Activated naive CD8-positive, alpha-beta T cell treated with anti-CD3 and anti-CD28 coated beads for 36 hours (primary cell): Measurements from ENCODE around the gene PLCD1. TPM values are rescaled to one million over a fixed set of nuclear protein-coding genes. Genes with fewer than 3 reads are reported as not detected.

ENCODE experiments used
- DNase-seq: peaks from one replicate; pipeline ENCODE4 v3.0.0; 2021
- H3K27ac Mint-ChIP-seq: one replicate; pipeline ENCODE4 v1.8.0; 2022; ENCODE audit warnings: mild to moderate bottlenecking, moderate library complexity, mixed read lengths
- H3K27me3 Mint-ChIP-seq: one replicate; pipeline ENCODE4 v1.8.0; 2022; ENCODE audit warnings: mild to moderate bottlenecking, mixed read lengths
- H3K36me3 Mint-ChIP-seq: one replicate; pipeline ENCODE4 v1.8.0; 2021; ENCODE audit warnings: mild to moderate bottlenecking, mixed read lengths
- H3K4me1 Mint-ChIP-seq: one replicate; pipeline ENCODE4 v1.8.0; 2021; ENCODE audit warnings: mixed read lengths
- H3K4me3 Mint-ChIP-seq: one replicate; pipeline ENCODE4 v1.8.0; 2022; ENCODE audit warnings: mild to moderate bottlenecking, moderate library complexity, mixed read lengths
- H3K9me3 Mint-ChIP-seq: one replicate; pipeline ENCODE4 v1.8.0; 2022; ENCODE audit warnings: mixed read lengths
- total RNA-seq, 2 experiments: library from RNA; stranded (reverse); gene quantifications; one replicate each; pipeline ENCODE4 v1.2.3, GENCODE V29; 2021

Gene PLCD1
- total RNA-seq, 2 experiments from 2014 or later = 5.7 to 9.1 TPM

- H3K27me3 Mint-ChIP-seq = no peaks in the 10 kb centered on the region
- no peaks in the 10 kb centered on the region for H3K9me3 Mint-ChIP-seq
- no peak for DNase-seq
- peaks cover 6% of the 10 kb centered on the region for H3K4me1 Mint-ChIP-seq
- H3K27ac Mint-ChIP-seq = no peak overlapping the region
- no peaks in the 10 kb centered on the region for H3K36me3 Mint-ChIP-seq
- no peak overlapping the region for H3K4me3 Mint-ChIP-seq
These were observed 65.3 kb downstream of the PLCD1 start for GRCh38 chr3:37964146-37964545.

GRCh38 chr3:37963635-37964034 lies 65.8 kb downstream of the PLCD1 start:
- H3K4me1 Mint-ChIP-seq = peaks cover 6% of the 10 kb centered on the region
- H3K27me3 Mint-ChIP-seq = no peaks in the 10 kb centered on the region
- no peak overlapping the region for H3K4me3 Mint-ChIP-seq

GRCh38 chr3:37963016-37963415 lies 66.4 kb downstream of the PLCD1 start:
- H3K27ac Mint-ChIP-seq = no peak overlapping the region
- DNase-seq = no peak
- H3K36me3 Mint-ChIP-seq = no peaks in the 10 kb centered on the region
- no peaks in the 10 kb centered on the region for H3K27me3 Mint-ChIP-seq
- H3K9me3 Mint-ChIP-seq = no peaks in the 10 kb centered on the region
- no peak overlapping the region for H3K4me3 Mint-ChIP-seq
- peaks cover 6% of the 10 kb centered on the region for H3K4me1 Mint-ChIP-seq

More at GRCh38 chr3:37963635-37964034, 65.8 kb downstream of the PLCD1 start:
- H3K36me3 Mint-ChIP-seq = no peaks in the 10 kb centered on the region
- no peaks in the 10 kb centered on the region for H3K9me3 Mint-ChIP-seq
- H3K27ac Mint-ChIP-seq = no peak overlapping the region
- DNase-seq = no peak

- H3K27me3 Mint-ChIP-seq = no peaks in the 10 kb centered on the region
These were observed 67.6 kb downstream of the PLCD1 start for GRCh38 chr3:37961622-37962431.

GRCh38 chr3:37957539-37957936 lies 71.9 kb downstream of the PLCD1 start:
- Mint-ChIP-seq H3K4me1 (peaks cover 16% of the 10 kb centered on the region), H3K36me3 (no peaks in the 10 kb centered on the region), H3K27me3 (no peaks in the 10 kb centered on the region), H3K27ac (peak overlapping the region; percentile 83), H3K4me3 (no peak overlapping the region), H3K9me3 (no peaks in the 10 kb centered on the region)
- no peak for DNase-seq

More at GRCh38 chr3:37961622-37962431, 67.6 kb downstream of the PLCD1 start:
- H3K36me3 Mint-ChIP-seq = no peaks in the 10 kb centered on the region
- no peak overlapping the region for H3K27ac Mint-ChIP-seq
- peaks cover 13% of the 10 kb centered on the region for H3K4me1 Mint-ChIP-seq
- no peak overlapping the region for H3K4me3 Mint-ChIP-seq
- DNase-seq = no peak
- H3K9me3 Mint-ChIP-seq = no peaks in the 10 kb centered on the region

Other genes with a start within 250 kb of the PLCD1 start
- 1 to 10 TPM; 1.6 to 2.3 TPM for gene CTDSPL, start 167.8 kb downstream of the PLCD1 start, total RNA-seq
- 10 to 100 TPM; 14.4 to 15.0 TPM for gene VILL, start 38.9 kb downstream of the PLCD1 start, total RNA-seq
- gene DLEC1, start 9.6 kb upstream of the PLCD1 start, total RNA-seq = under 1 TPM; 0.12 to 0.52 TPM
- 10 to 100 TPM; 69.0 to 70.2 TPM for gene ACAA1, start 107.5 kb upstream of the PLCD1 start, total RNA-seq
- 10 to 100 TPM; 46.2 to 48.0 TPM for gene MYD88, start 109.0 kb upstream of the PLCD1 start, total RNA-seq
- 10 to 100 TPM; 57.3 to 59.9 TPM for gene OXSR1, start 135.9 kb upstream of the PLCD1 start, total RNA-seq
- under 1 TPM; 0.24 to 0.27 TPM for gene SLC22A13, start 236.2 kb upstream of the PLCD1 start, total RNA-seq